Measurements from ENCODE around the gene ARL14EPL. TPM values are rescaled to one million over a fixed set of nuclear protein-coding genes. Genes with fewer than 3 reads are reported as not detected.

ARL14EPL gene
- total RNA-seq, 1 experiment from 2014 or later: not detected

DNA sequence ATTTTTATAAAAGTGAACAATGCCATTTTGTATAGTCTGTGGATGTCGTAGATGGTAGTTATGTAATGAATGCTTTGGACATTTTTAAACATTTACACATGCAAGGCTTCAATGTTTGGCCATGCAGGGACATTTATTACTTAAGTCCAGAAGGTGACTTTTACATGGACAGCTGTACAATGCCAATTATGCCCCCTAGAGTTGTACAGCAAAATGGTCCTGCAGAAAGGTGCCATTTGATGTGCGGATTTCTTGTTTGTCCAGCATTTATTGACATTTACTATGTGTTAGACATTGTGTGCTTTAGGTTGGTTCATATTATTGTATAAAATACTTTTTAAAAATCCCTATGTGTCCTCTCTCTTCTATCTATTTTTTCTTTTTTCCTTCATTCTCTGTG is 30.1 kb downstream of the ARL14EPL start:
- DNase-seq (ENCODE audit: low spot score): no peak
- intact Hi-C loops (cut with micrococcal nuclease; ENCODE audit: unreplicated experiment): no loop called here
- BruUV-seq (replicated peaks): no TSS peak
- Histone ChIP-seq H3K4me3 (ENCODE audit: low read depth, low read length, poor library complexity, severe bottlenecking) (no peak overlapping the region), H3K9me3 (ENCODE audit: low read depth, low read length, poor library complexity, severe bottlenecking) (no peaks in the 10 kb centered on the region), H3K4me1 (ENCODE audit: insufficient read depth, low read length, poor library complexity, severe bottlenecking) (peaks cover 7% of the 10 kb centered on the region), H3K27me3 (replicated peaks; ENCODE audit: insufficient read depth, low read depth, low read length, poor library complexity) (peaks cover 7% of the 10 kb centered on the region), H3K27ac (ENCODE audit: low read depth, low read length, poor library complexity, severe bottlenecking) (no peak overlapping the region), H3K36me3 (ENCODE audit: insufficient read depth, low read length, poor library complexity, severe bottlenecking) (no peaks in the 10 kb centered on the region)
- POLR2A ChIA-PET (ENCODE audit: low non-redundant PET): no interaction called here
- TF ChIP-seq, protein P1, sequence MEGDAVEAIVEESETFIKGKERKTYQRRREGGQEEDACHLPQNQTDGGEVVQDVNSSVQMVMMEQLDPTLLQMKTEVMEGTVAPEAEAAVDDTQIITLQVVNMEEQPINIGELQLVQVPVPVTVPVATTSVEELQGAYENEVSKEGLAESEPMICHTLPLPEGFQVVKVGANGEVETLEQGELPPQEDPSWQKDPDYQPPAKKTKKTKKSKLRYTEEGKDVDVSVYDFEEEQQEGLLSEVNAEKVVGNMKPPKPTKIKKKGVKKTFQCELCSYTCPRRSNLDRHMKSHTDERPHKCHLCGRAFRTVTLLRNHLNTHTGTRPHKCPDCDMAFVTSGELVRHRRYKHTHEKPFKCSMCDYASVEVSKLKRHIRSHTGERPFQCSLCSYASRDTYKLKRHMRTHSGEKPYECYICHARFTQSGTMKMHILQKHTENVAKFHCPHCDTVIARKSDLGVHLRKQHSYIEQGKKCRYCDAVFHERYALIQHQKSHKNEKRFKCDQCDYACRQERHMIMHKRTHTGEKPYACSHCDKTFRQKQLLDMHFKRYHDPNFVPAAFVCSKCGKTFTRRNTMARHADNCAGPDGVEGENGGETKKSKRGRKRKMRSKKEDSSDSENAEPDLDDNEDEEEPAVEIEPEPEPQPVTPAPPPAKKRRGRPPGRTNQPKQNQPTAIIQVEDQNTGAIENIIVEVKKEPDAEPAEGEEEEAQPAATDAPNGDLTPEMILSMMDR (conservative IDR thresholded peaks at IDR 0.05; ENCODE audit: low read depth, low read length): peak; percentile 33; the same call in 1 of the 2 replicates
- no peak for TF ChIP-seq EZH2 (IDR thresholded peaks at IDR 0.05; ENCODE audit: borderline replicate concordance, low read depth, low read length, poor library complexity, severe bottlenecking)
- CTCF ChIA-PET: no interaction called here

DNA sequence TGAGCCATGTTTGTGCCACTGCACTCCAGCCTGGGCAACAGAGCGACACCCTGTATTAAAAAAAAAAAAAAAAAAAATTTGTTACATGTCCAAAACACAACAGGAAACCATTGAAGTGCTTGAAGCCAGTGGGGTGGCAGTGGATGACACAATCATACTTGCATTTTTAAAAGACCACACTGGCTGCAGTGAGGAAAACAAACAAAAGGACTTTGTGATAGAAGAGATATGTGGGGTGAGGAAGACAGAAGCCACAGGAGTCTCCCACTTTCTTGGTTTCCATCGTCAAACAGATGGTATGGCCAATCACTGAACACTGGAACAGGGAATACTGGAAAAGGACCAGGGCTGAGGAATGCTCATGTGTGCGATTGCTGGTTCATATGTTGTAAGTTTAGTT is 31.7 kb downstream of the ARL14EPL start:
- ChIA-PET POLR2A (ENCODE audit: low non-redundant PET) (no interaction called here), CTCF (no interaction called here)
- H3K4me3 ChIP-seq (ENCODE audit: low read depth, low read length, poor library complexity, severe bottlenecking): no peak overlapping the region
- no TSS peak for BruUV-seq (replicated peaks)
- TF ChIP-seq EZH2 (IDR thresholded peaks at IDR 0.05; ENCODE audit: borderline replicate concordance, low read depth, low read length, poor library complexity, severe bottlenecking): no peak
- TF ChIP-seq, protein P1 (conservative IDR thresholded peaks at IDR 0.05; ENCODE audit: low read depth, low read length): no peak
- intact Hi-C loops (cut with micrococcal nuclease; ENCODE audit: unreplicated experiment): no loop called here
- H3K4me1 ChIP-seq (ENCODE audit: insufficient read depth, low read length, poor library complexity, severe bottlenecking): peaks cover 7% of the 10 kb centered on the region
- H3K36me3 ChIP-seq (ENCODE audit: insufficient read depth, low read length, poor library complexity, severe bottlenecking): no peaks in the 10 kb centered on the region
- no peaks in the 10 kb centered on the region for H3K9me3 ChIP-seq (ENCODE audit: low read depth, low read length, poor library complexity, severe bottlenecking)
- H3K27me3 ChIP-seq (replicated peaks; ENCODE audit: insufficient read depth, low read depth, low read length, poor library complexity): no peaks in the 10 kb centered on the region
- DNase-seq (ENCODE audit: low spot score): peak; percentile 58
- no peak overlapping the region for H3K27ac ChIP-seq (ENCODE audit: low read depth, low read length, poor library complexity, severe bottlenecking)

DNA sequence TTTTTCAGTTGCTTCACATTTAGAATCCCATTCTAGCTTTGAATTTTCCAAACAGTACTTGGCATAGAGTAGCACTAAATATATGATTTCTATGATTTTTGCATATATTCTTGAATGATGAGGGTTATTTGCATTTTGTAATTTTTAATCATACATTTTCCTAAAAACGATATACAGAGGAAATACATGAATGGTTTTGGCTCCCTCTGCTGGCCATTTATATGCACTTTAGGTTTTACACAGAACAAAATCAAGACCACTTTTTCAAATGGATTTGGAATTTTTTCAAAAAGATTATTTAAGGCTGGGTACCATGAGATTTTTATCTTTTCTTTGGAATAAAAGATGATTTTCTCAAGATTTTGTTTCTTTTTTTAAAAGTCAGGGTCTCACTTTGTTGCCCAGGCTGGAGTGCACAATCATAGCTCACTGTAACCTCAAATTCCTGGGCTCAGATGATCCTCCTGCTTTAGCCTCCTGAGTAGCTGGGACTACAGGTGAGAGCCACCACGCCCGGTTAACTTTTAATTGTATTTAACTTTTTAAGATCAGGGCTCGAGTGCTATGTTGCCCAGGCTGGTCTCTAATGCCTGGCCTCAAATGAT is 35.9 kb downstream of the ARL14EPL start:
- POLR2A ChIA-PET (ENCODE audit: low non-redundant PET): no interaction called here
- DNase-seq (ENCODE audit: low spot score): peak; percentile 55

More for the DNA sequence above, 35.9 kb downstream of the ARL14EPL start:
- TF ChIP-seq EZH2 (IDR thresholded peaks at IDR 0.05; ENCODE audit: borderline replicate concordance, low read depth, low read length, poor library complexity, severe bottlenecking): no peak
- TF ChIP-seq, protein P1 (conservative IDR thresholded peaks at IDR 0.05; ENCODE audit: low read depth, low read length): peak; percentile 84
- Histone ChIP-seq H3K36me3 (ENCODE audit: insufficient read depth, low read length, poor library complexity, severe bottlenecking) (no peaks in the 10 kb centered on the region), H3K9me3 (ENCODE audit: low read depth, low read length, poor library complexity, severe bottlenecking) (no peaks in the 10 kb centered on the region), H3K4me3 (ENCODE audit: low read depth, low read length, poor library complexity, severe bottlenecking) (no peak overlapping the region), H3K4me1 (ENCODE audit: insufficient read depth, low read length, poor library complexity, severe bottlenecking) (no peaks in the 10 kb centered on the region), H3K27ac (ENCODE audit: low read depth, low read length, poor library complexity, severe bottlenecking) (no peak overlapping the region), H3K27me3 (replicated peaks; ENCODE audit: insufficient read depth, low read depth, low read length, poor library complexity) (peaks cover 5% of the 10 kb centered on the region)
- no TSS peak for BruUV-seq (replicated peaks)
- CTCF ChIA-PET: interaction anchor here (1.3 kb wide), 1 partner anchor 180 kb away, joined by 4 read pairs; no protein-coding TSS in a partner anchor
- intact Hi-C loops (cut with micrococcal nuclease; ENCODE audit: unreplicated experiment): loop anchor here (2.0 to 5.0 kb wide), 3 partner anchors 181 to 433 kb away; no protein-coding TSS in a partner anchor

All from A673 (cell line).